ENCODE data around the gene VANGL1. TPM values are rescaled to one million over a fixed set of nuclear protein-coding genes. Genes with fewer than 3 reads are reported as not detected.

The VANGL1 gene
- total and polyA plus RNA-seq, 2 of the 4 experiments (the other 2 are of a cell fraction), result 6.1 to 6.7 TPM

DNA sequence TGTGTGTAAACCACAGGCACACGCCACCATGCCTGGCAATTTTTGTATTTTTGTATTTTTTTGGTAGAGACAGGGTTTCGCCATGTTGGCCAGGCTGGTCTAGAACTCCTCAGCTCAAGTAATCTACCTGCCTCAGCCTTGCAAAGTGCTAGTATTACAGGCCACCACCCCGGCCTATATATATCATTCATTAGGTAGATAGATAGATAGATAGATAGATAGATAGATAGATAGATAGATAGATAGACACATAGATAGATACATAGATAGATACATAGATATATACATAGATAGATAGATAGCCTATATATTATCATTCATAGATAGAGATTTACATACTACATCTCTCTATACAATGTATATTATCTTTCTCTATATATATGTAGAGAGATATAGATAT, 46.0 kb downstream of the VANGL1 start:
- in situ Hi-C loops (cut with MboI; ENCODE audit: low sequenced_read_pairs), result no loop called here
- CTCF ChIA-PET, result no interaction called here
- no peak overlapping the region for H2AK5ac ChIP-seq (ENCODE audit: low read depth, low read length)
- no peak overlapping the region for H3K14ac ChIP-seq (replicated peaks; ENCODE audit: low read depth, low read length)
- WGBS, 2 experiments (ENCODE audit: extremely low coverage in 2 of 2, insufficient read length in 1 of 2), result no CpG with 5 or more reads among the region's 3 CpGs
- ATAC-seq (ENCODE audit: low read depth) (no peak), DNase-seq (no peak)
- H3K9me1 ChIP-seq (ENCODE audit: insufficient read depth, low read length), result peaks cover 5% of the 10 kb centered on the region; the same call in 1 of the 2 replicates
- H3K4me2 ChIP-seq (ENCODE audit: low read depth, low read length), result no peak overlapping the region
- H3K79me1 ChIP-seq (ENCODE audit: low read depth in 1 of 2, low read length in 2 of 2), result no peaks in the 10 kb centered on the region
- no peak overlapping the region for H2BK20ac ChIP-seq (ENCODE audit: low read depth, low read length)
- no peaks in the 10 kb centered on the region for H3K27me3 ChIP-seq (ENCODE audit: control insufficient read depth, insufficient read depth, low read length)
- H3K9ac ChIP-seq (ENCODE audit: low read depth, low read length), result no peak overlapping the region
- no peak overlapping the region for H2AK9ac ChIP-seq (replicated peaks; ENCODE audit: low read depth, low read length, poor library complexity)
- no peak overlapping the region for H3K56ac ChIP-seq (ENCODE audit: extremely low read depth, insufficient read depth, low read length)
- TF ChIP-seq, protein P1, sequence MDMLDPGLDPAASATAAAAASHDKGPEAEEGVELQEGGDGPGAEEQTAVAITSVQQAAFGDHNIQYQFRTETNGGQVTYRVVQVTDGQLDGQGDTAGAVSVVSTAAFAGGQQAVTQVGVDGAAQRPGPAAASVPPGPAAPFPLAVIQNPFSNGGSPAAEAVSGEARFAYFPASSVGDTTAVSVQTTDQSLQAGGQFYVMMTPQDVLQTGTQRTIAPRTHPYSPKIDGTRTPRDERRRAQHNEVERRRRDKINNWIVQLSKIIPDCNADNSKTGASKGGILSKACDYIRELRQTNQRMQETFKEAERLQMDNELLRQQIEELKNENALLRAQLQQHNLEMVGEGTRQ (IDR thresholded peaks at IDR 0.05; ENCODE audit: low read depth, low read length), result no peak
- TF ChIP-seq BHLHE40 (IDR thresholded peaks at IDR 0.05; ENCODE audit: low read depth, low read length), result no peak
- TF ChIP-seq POLR2A (IDR thresholded peaks at IDR 0.05; ENCODE audit: low read depth, low read length), result no peak
- no peak for TF ChIP-seq SMC3 (IDR thresholded peaks at IDR 0.05; ENCODE audit: low read depth, low read length)
- no peak for TF ChIP-seq CHD1 (IDR thresholded peaks at IDR 0.05; ENCODE audit: low read depth, low read length)
- TF ChIP-seq, protein P2, sequence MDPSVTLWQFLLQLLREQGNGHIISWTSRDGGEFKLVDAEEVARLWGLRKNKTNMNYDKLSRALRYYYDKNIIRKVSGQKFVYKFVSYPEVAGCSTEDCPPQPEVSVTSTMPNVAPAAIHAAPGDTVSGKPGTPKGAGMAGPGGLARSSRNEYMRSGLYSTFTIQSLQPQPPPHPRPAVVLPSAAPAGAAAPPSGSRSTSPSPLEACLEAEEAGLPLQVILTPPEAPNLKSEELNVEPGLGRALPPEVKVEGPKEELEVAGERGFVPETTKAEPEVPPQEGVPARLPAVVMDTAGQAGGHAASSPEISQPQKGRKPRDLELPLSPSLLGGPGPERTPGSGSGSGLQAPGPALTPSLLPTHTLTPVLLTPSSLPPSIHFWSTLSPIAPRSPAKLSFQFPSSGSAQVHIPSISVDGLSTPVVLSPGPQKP (IDR thresholded peaks at IDR 0.05; ENCODE audit: borderline replicate concordance, low read depth, low read length), result no peak
- TF ChIP-seq MAFK (IDR thresholded peaks at IDR 0.05; ENCODE audit: low read depth, low read length), result no peak
- no peak for TF ChIP-seq RAD21 (IDR thresholded peaks at IDR 0.05; ENCODE audit: low read length)
- TF ChIP-seq CEBPB (IDR thresholded peaks at IDR 0.05; ENCODE audit: low read depth, low read length), result no peak
- no peak for TF ChIP-seq MXI1 (IDR thresholded peaks at IDR 0.05; ENCODE audit: borderline replicate concordance, low read depth, low read length)
- TF ChIP-seq RFX5 (IDR thresholded peaks at IDR 0.05; ENCODE audit: low read depth, low read length), result no peak
- H4K5ac ChIP-seq (ENCODE audit: low read depth, low read length), result no peak overlapping the region
- H2AFZ ChIP-seq (replicated peaks; ENCODE audit: low read length, poor library complexity), result no peak overlapping the region
- no peaks in the 10 kb centered on the region for H3K4me1 ChIP-seq (ENCODE audit: control insufficient read depth, insufficient read depth, low read length)
- no peak overlapping the region for H4K91ac ChIP-seq (ENCODE audit: insufficient read depth, low read depth, low read length)
- H3K18ac ChIP-seq (ENCODE audit: low read depth, low read length), result no peak overlapping the region
- H4K20me1 ChIP-seq (ENCODE audit: insufficient read depth, low read length), result no peaks in the 10 kb centered on the region
- no peak overlapping the region for H3K4ac ChIP-seq (ENCODE audit: low read depth, low read length)
- H4K8ac ChIP-seq (ENCODE audit: low read depth in 2 of 2, low read length in 2 of 2), result no peak overlapping the region
- H2BK5ac ChIP-seq (ENCODE audit: low read depth, low read length, poor library complexity, severe bottlenecking), result no peak overlapping the region
- no peak overlapping the region for H3K27ac ChIP-seq (ENCODE audit: insufficient read depth, low read length)
- H3K23ac ChIP-seq (ENCODE audit: low read depth, low read length), result no peak overlapping the region
- H3K4me3 ChIP-seq (ENCODE audit: insufficient read depth, low read depth, low read length), result no peak overlapping the region
- H3K9me3 ChIP-seq (ENCODE audit: control insufficient read depth, insufficient read depth, low read length), result no peaks in the 10 kb centered on the region
- no TSS peak for BruUV-seq (replicated peaks)
- POLR2A ChIA-PET (ENCODE audit: unreplicated experiment), result no interaction called here
- intact Hi-C loops (cut with micrococcal nuclease), result no loop called here
- H3K36me3 ChIP-seq (ENCODE audit: control insufficient read depth, insufficient read depth, low read length), result peaks cover 31% of the 10 kb centered on the region
- H2BK120ac ChIP-seq (ENCODE audit: low read depth, low read length), result no peak overlapping the region
- H2BK15ac ChIP-seq (ENCODE audit: low read depth, low read length), result no peak overlapping the region
- dilution Hi-C loops (cut with HindIII; ENCODE audit: low sequenced_read_pairs, unreplicated experiment), result no loop called here
